Urinary bladder (tissue), 4 donors: Measurements from ENCODE around the gene ATP11A. TPM values are rescaled to one million over a fixed set of nuclear protein-coding genes. Genes with fewer than 3 reads are reported as not detected.
"Not testable (repeated sequence)": the region's sequence is repeated elsewhere in the genome, so short reads cannot be mapped to it uniquely, and the experiment has no call there.

Experiments
- DNase-seq: peaks from one replicate; pipeline ENCODE4 v3.0.0-alpha.2; 2015; ENCODE audit errors: extremely low spot score
- H3K27ac ChIP-seq: one replicate; pipeline ENCODE4 v1.5.1; 2013; ENCODE audit warnings: low read depth, mild to moderate bottlenecking, moderate library complexity
- H3K36me3 ChIP-seq: one replicate; pipeline ENCODE4 v1.6.1; 2013; ENCODE audit warnings: mild to moderate bottlenecking, moderate library complexity; ENCODE audit not compliant: insufficient read depth
- H3K4me1 ChIP-seq: one replicate; pipeline ENCODE4 v1.6.1; 2013; ENCODE audit warnings: mild to moderate bottlenecking, moderate library complexity; ENCODE audit not compliant: insufficient read depth
- H3K4me3 ChIP-seq: one replicate; pipeline ENCODE4 v1.5.1; 2013; ENCODE audit warnings: low read depth, low read length
- whole genome bisulfite sequencing: extraction: QIAGEN DNeasy Blood & Tissue Kit; methylation state at CpG from one replicate; pipeline ENCODE4 v1.1.7; 2013; 5-methylcytosine and 5-hydroxymethylcytosine counted together
- polyA plus RNA-seq: library from polyadenylated mRNA; stranded (reverse); fragments of 200-250 nt; gene quantifications from one replicate; pipeline ENCODE4 v1.2.3, GENCODE V29; 2013
- total RNA-seq: library from RNA; depleted of rRNA; stranded (reverse); fragments of >200 nt; gene quantifications from one replicate; pipeline ENCODE4 v1.2.3, GENCODE V29; 2014
- donor health status: healthy with polysubstance abuse.
- donor health status: healthy.

Gene ATP11A
- total and polyA plus RNA-seq, 2 donors = 11.4 to 26.2 TPM

DNA sequence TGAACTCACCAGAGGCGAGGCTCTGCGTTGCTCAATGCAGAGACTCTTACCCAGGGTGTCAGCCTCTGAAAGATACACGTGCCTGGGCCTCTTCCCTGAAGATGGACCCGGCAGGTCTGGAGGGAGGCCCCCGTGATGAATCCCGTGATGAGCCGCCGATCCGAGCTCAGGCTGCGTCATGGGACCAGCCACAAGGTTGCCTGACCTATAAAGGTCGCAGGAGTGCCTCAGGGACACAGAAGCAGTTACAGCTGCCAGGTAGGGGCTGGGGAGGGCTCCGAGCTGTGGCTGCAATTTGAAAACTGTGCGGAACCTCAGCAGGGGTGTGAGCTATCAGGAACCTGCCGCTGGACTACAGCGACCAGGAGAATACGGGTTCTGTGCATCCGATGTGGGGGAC, 10.5 kb upstream of the ATP11A start:
- Histone ChIP-seq H3K4me3 (no peak overlapping the region), H3K27ac (no peak overlapping the region), H3K4me1 (no peaks in the 10 kb centered on the region), H3K36me3 (no peaks in the 10 kb centered on the region)
- no peak for DNase-seq
- 96% methylated on average over 17 of the region's 17 CpGs for WGBS

DNA sequence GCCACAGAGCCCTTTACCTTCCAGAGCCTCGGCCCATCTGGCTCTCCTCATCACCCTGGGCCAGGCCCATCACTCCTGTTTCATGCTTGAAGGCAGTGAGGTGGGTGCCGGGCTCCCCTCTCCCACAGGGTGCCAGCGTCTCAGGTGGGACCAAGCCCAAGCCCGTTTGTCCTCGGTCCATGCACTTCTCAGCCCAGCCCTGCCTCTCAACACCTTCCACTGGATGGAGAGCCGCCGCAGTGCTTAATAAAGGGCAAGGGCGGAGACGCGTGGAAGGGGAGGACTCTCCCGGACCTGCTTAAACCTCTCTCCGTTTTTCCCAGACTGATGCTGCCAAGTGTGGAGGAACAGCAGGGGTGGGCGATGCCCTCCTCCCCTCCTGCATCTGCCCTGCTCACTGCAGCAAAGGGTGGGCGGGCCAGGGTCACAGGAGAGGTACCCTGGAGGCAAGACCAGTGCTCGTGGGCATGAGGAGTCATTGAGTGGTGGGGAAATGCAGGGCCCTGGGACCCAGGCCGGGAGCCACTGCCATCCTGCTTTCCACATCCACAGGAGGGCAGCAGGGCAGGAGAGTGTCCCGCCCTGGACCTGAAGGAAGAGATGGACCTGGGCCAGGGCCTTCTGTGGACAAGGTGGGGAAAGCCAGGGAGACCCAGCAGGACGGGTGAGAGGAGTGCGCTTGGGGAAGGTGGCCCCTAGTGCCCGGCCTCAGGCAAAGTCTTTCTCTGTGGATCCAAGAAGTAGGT, 9.7 kb upstream of the ATP11A start:
- no peaks in the 10 kb centered on the region for H3K4me1 ChIP-seq
- WGBS = 91% methylated on average over 20 of the region's 20 CpGs
- no peak overlapping the region for H3K27ac ChIP-seq
- H3K36me3 ChIP-seq = no peaks in the 10 kb centered on the region
- no peak overlapping the region for H3K4me3 ChIP-seq
- DNase-seq = no peak

DNA sequence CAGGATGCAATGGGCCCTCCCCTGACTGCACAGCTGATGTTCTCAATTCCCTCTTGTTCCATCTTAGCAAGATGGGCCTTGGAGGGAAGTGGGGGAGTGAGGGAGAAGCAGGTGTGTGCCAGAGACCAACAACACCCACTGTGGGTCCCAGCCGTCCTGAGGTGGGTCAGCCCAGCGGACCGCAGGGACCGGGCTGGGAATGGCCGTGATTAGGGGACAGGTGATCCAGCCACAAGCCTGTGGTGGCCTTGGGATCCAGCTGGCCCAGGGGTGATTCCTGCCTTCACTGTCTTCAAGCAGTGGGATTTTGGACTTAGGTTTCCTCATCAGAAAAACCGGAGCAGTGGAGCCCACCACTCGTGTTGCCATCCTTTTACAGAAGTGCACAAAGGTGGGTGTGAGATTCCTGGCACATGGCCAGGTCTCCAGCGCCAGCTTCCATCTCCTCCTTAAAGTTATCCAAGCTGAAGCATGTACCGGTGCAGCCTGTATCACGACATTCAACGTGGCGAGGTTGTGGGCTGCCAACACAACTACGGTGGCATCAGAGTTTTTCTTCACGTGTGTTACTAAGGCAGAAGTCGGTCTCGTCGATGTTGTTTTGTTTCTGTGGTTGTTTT, 9.0 kb upstream of the ATP11A start:
- WGBS = 91% methylated on average over 17 of the region's 17 CpGs

DNA sequence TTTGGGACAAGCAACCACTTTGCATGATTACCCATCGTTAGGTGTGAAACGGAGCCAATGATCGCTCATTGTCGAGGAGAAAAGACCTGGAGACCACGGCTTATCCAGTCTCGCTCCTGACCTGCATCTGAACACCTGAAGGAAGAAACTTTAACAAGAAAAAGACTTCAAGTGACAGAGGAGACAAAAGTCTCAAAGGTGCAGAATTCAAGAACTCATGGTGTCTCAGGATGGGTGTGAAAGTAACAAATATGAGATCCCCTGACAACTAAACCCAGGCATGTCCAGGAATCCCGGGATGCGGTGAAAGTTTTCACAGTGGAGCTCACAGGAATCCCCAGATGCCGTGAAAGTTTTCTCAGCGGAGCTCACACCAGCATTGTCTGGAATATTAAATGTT, 6.3 kb upstream of the ATP11A start:
- WGBS = 87% methylated on average over 10 of the region's 10 CpGs
- H3K36me3 ChIP-seq = no peaks in the 10 kb centered on the region
- H3K4me1 ChIP-seq = no peaks in the 10 kb centered on the region
- H3K4me3 ChIP-seq = no peak overlapping the region
- no peak overlapping the region for H3K27ac ChIP-seq
- no peak for DNase-seq

More for the DNA sequence above, 9.0 kb upstream of the ATP11A start:
- Histone ChIP-seq H3K36me3 (no peaks in the 10 kb centered on the region), H3K27ac (no peak overlapping the region), H3K4me3 (no peak overlapping the region), H3K4me1 (no peaks in the 10 kb centered on the region)
- no peak for DNase-seq

DNA sequence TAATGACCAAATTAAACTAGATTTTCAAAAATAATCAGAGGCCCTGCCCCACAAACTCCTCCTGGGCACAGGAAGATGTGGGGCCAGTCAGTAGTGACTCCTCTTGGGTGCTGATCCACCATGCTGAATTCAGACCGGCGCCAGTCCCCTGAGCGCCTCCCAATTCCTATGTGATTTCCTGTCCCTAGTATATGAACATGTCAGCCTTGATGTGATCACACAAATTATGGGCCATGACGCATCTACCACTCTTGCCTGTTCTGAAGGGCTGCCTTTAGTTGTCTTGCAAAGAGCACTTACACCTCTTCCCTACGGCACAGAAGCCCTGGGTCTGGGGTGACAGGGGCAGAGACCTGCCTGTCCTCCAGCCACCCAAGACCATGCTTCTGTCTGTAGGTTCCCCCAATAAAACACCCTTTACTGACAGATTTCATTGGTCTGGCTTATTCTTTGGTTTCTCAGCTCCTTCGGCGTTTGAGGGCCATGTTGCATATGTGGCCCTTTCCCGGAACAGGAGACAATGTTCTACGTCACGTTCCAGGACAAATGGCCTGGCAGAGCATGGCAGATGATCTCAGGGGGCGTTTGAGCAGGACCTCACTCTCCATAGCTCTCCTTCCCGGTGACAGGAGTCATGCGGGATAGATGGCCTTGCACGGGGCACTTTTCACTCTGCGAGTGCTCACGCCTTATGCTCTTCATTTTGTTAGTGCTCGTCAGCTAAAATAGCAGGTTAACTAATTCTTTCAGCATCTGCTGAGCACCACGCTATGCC, 5.6 kb upstream of the ATP11A start:
- DNase-seq = no peak
- Histone ChIP-seq H3K4me3 (no peak overlapping the region), H3K36me3 (no peaks in the 10 kb centered on the region), H3K4me1 (no peaks in the 10 kb centered on the region), H3K27ac (no peak overlapping the region)
- WGBS = 92% methylated on average over 18 of the region's 18 CpGs

DNA sequence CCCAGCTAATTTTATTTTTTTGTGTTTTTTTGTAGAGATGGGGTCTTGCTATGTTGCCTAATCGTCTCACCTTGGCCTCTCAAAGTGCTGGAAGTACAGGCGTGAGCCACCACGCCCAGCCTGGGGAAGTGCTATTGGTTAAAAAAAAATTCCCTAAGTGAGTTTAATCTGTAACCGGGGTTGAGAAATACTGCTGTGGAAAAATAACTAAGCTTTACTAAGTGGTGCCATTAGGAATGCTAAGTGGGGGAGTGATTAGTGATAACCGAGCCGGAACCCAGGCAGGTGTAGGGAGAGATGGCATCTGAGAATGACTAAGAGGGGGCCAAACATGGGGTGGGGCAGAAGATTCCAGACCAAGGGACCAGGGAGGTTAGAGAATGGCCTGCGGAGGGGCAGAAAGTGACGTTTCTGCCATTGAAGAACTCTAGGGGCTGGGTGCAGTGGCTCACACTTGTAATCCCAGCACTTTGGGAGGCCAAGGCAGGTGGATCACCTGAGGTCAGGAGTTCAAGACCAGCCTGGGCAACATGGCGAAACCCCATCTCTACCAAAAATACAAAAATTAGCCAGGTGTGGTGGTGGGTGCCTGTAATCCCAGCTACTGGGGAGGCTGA, 4.5 kb upstream of the ATP11A start:
- H3K4me1 ChIP-seq, H3K27ac ChIP-seq, H3K4me3 ChIP-seq, H3K36me3 ChIP-seq, DNase-seq: not testable (repeated sequence)
- WGBS = 90% methylated on average over 9 of the region's 9 CpGs

DNA sequence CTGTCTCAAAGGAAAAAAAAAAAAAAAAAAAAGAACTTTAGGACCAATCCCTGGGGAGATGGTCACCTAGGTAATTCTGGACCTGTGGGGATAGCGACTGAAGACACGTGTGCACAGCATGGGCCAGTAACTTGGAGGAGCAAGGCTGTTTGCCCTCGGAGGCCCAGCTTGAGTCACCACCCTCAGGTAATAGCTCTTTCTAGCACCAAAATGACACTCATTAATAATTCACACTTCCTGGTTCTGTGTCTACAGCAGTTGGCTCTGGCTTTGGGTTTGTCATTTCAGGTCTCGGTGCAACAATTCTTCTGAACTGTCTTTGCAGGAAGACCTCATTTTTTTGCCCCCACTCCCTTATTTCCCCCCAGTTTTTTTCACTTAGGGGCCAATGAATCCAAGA, 3.9 kb upstream of the ATP11A start:
- H3K4me1 ChIP-seq = no peaks in the 10 kb centered on the region
- no peak overlapping the region for H3K27ac ChIP-seq
- no peaks in the 10 kb centered on the region for H3K36me3 ChIP-seq
- no peak overlapping the region for H3K4me3 ChIP-seq
- DNase-seq = no peak
- WGBS = 85% methylated on average over 4 of the region's 4 CpGs

DNA sequence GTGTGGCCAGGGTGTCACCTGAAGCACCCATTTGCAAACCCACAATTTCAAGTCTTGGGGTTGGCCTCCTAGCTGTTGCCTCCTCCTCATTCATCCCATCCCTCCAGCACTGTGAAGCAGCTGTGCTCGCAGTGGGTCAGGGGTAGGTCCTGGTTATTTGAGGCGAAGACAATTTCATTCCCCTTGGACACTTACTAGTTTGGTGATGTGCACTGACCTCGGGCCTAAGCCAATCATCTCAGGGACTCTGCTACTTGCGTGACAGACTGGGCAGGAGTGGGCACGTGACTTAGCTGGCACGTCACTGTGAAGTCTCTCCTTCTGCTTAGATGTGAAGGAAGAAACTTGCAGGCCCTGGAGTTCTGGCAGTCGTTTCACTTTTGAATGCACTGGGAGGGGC, 3.5 kb upstream of the ATP11A start:
- no peak overlapping the region for H3K4me3 ChIP-seq
- DNase-seq = no peak
- no peaks in the 10 kb centered on the region for H3K4me1 ChIP-seq
- H3K27ac ChIP-seq = no peak overlapping the region
- 90% methylated on average over 7 of the region's 7 CpGs for WGBS
- H3K36me3 ChIP-seq = no peaks in the 10 kb centered on the region

DNA sequence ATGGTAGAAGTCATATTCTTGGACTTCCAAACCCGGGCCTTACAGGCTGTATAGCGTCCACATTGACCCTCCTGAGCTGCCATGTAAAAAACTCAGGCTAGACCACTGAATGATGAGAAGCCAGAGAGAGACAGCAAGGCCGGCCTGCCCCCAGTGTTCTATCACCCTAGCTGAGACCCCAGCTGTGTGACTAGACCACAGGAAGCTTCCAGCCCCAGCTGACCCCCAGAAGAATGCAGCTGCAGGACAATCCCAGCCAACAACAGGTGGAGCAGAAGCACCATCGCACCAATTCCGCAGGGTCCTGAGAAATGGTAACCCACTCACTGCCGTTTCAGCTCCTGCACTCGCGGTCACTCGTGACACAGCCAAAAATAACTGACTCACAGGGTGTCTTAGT, 2.9 kb upstream of the ATP11A start:
- WGBS = 93% methylated on average over 9 of the region's 9 CpGs
- H3K36me3 ChIP-seq = no peaks in the 10 kb centered on the region
- H3K27ac ChIP-seq = no peak overlapping the region
- DNase-seq = no peak
- no peaks in the 10 kb centered on the region for H3K4me1 ChIP-seq
- H3K4me3 ChIP-seq = no peak overlapping the region

DNA sequence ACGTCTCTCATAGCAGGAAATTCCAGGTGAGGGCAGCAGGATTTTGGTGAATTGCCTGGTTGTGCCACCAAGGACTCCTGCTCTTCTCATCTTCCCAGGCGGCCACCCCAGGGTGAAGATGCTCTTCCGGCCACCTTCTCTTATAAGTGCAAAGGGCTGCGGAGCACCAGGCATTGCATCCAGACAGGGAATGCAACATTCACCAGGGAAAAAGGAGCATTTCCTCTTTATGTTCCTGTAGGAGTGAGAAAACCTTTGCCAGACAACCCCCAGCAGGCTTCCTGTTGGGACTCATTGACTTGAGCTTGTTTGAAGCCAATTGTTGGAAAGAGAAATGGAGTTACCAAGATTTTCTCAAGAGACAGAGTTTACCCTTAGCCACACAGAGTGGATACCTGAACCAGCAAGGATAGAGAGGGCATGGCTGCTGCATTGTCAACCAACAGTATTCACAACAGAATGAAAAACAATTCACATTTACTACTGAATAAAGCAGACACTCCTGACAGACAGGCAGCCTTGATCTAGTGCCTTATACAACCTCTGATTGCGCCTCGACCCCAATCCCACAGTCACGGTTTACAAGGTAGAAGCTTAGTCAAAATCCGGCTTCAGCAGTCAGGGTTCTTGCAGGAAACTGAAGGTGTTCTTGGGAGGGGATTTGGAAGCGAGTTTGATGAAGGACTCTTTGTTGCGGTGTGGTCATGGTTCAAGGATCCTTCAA, 1.8 kb upstream of the ATP11A start:
- Histone ChIP-seq H3K4me3 (no peak overlapping the region), H3K4me1 (no peaks in the 10 kb centered on the region), H3K27ac (no peak overlapping the region), H3K36me3 (no peaks in the 10 kb centered on the region)
- no peak for DNase-seq
- 90% methylated on average over 10 of the region's 10 CpGs for WGBS

DNA sequence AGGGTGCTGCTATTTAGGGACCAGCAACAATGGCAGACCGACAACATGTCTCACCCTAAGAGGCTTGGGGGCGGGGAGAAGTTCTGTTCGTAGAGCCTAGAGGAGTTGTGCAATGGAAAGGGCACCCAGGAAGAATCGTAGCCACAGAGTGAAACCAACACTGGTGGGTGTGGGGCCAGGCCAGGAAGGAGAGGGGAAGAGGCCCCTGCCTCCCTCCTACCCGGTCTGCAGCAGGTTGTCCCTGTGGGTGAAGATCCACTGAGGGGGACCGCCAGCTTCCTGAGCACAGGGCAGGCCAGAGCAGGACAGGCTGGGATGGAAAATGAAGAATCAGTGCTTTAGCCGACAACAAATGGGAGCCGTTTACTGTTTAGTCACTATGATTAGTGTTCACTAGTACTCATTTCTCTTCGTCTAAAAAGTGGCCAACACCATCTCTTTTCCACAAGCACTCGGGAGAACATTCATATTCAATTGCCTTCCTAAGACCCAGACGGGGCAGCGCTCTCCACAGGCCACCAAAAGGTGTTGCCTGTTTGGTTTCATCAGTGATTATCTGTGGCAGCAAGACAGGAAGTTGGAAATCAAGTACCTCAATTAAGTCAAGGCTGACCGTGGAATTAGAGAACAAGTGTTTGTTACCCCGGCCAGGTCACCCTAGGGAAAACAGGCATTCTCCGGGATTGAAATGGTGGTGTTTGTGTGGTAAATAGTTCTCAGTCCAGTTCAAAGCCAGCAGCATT, 1.1 kb upstream of the ATP11A start:
- DNase-seq = no peak

DNA sequence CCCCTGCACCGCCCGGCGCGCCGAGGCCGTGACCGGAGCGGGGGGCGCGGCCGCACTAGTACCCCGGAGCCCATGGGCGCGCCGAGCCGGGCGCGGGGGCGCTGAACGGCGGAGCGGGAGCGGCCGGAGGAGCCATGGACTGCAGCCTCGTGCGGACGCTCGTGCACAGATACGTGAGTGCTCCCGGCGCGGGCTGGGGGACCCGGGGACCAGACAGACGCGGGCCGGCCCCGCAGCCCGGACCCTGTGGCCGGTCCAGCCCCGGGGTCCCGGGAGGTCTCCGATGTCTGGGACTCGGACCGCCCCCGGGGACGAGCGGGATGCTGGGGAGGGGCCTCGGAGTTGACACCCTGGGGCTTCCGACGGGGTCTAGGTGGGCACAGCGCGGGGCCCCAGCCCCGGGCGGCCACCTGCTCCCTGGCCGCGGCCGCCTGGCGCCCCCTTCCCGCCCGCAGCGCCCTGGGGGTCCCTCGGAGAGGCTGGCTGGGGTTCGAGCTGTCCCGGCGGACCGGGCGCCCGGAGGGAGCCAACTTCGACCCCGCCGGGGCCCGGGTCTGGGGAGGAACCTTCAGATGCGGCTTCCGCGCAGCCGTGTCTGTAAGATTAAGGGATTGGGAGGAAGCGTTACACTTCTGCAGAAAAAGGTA, 568 bp downstream of the ATP11A start:
- DNase-seq = no peak
- H3K36me3 ChIP-seq = no peaks in the 10 kb centered on the region
- under 1% methylated on average over 77 of the region's 77 CpGs for WGBS
- H3K27ac ChIP-seq = peak overlapping the region; percentile 83
- H3K4me1 ChIP-seq = no peaks in the 10 kb centered on the region
- peak overlapping the region; percentile 89 for H3K4me3 ChIP-seq

More for the DNA sequence above, 1.1 kb upstream of the ATP11A start:
- H3K4me1 ChIP-seq = no peaks in the 10 kb centered on the region
- no peaks in the 10 kb centered on the region for H3K36me3 ChIP-seq
- 57% methylated on average over 15 of the region's 15 CpGs for WGBS
- peak overlapping the region; percentile 89 for H3K4me3 ChIP-seq
- H3K27ac ChIP-seq = peak overlapping the region; percentile 90
